KMS-11 (cell line): ENCODE results near the gene MBNL1.

Experiments
- H2AFZ ChIP-seq: fragments of 200-600 bp; sonication (generic); 2 replicates; pipeline ENCODE4 v1.6.1; 2016; ENCODE audit warnings: antibody characterized with exemption, mixed run types, low read depth
- H3K27ac ChIP-seq: fragments of 200-600 bp; sonication (generic); 2 replicates; pipeline ENCODE4 v1.6.1; 2016; ENCODE audit warnings: mild to moderate bottlenecking, mixed run types
- H3K27me3 ChIP-seq: fragments of 200-600 bp; sonication (generic); 2 replicates; pipeline ENCODE4 v1.6.1; 2017; ENCODE audit warnings: mild to moderate bottlenecking, low read depth, mixed run types, moderate library complexity; ENCODE audit not compliant: insufficient read depth
- H3K36me3 ChIP-seq: fragments of 200-600 bp; sonication (generic); 2 replicates; pipeline ENCODE4 v1.6.1; 2017; ENCODE audit warnings: mild to moderate bottlenecking, mixed run types; ENCODE audit not compliant: insufficient read depth
- H3K4me1 ChIP-seq: fragments of 200-600 bp; sonication (generic); 2 replicates; pipeline ENCODE4 v1.6.1; 2016; ENCODE audit warnings: mild to moderate bottlenecking, low read depth, mixed run types; ENCODE audit not compliant: poor library complexity, severe bottlenecking
- H3K4me2 ChIP-seq: fragments of 200-600 bp; sonication (generic); 2 replicates; pipeline ENCODE4 v1.7.0; 2016; ENCODE audit warnings: mild to moderate bottlenecking, mixed run types
- H3K4me3 ChIP-seq: fragments of 200-600 bp; sonication (generic); IDR thresholded peaks from 2 replicates; pipeline ENCODE4 v1.6.1; 2017; ENCODE audit warnings: low read depth, low read length, mixed read lengths; ENCODE audit not compliant: insufficient read depth
- H3K79me2 ChIP-seq: fragments of 200-600 bp; sonication (generic); 2 replicates; pipeline ENCODE4 v1.6.1; 2016; ENCODE audit warnings: low read depth, mixed run types; ENCODE audit not compliant: insufficient read depth
- H3K9ac ChIP-seq: fragments of 200-600 bp; sonication (generic); 2 replicates; pipeline ENCODE4 v1.6.1; 2016; ENCODE audit warnings: mild to moderate bottlenecking, mixed run types
- H4K20me1 ChIP-seq: fragments of 200-600 bp; sonication (generic); 2 replicates; pipeline ENCODE4 v1.6.1; 2016; ENCODE audit warnings: mild to moderate bottlenecking, mixed run types; ENCODE audit not compliant: insufficient read depth
- TF ChIP-seq, protein P1 (sequence below): fragments of 200-600 bp; sonication (generic); conservative IDR thresholded peaks from 2 replicates; pipeline ENCODE4 v1.6.1; 2017; ENCODE audit warnings: low read depth, mild to moderate bottlenecking, antibody characterized with exemption, low read length, moderate library complexity, mixed read lengths

MBNL1 gene

DNA sequence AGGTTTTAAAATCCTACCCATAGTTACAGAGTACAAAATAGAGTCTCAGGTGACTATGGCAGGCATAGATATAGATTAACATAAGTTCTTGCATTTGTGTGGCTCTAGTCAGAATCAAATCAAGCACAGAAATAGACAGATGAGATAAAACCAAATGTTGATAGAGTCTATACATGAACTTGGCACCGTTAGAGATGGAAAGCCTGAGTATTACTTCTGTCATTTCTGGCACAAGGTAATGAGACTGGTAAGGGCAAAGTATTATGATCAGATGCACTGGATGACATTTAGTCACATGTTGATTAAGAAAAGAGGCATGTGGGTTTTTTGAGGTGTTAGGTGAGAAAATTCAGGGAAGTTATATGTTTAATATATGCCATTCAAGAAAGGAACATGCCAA lies 219.7 kb downstream of the MBNL1 start:
- Histone ChIP-seq H2AFZ (no peak overlapping the region), H3K4me2 (no peak overlapping the region), H4K20me1 (no peaks in the 10 kb centered on the region), H3K36me3 (no peaks in the 10 kb centered on the region), H3K27ac (no peak overlapping the region), H3K79me2 (no peaks in the 10 kb centered on the region), H3K4me3 (no peak overlapping the region), H3K4me1 (peaks cover 3% of the 10 kb centered on the region), H3K9ac (no peak overlapping the region), H3K27me3 (no peaks in the 10 kb centered on the region)
- TF ChIP-seq, protein P1, sequence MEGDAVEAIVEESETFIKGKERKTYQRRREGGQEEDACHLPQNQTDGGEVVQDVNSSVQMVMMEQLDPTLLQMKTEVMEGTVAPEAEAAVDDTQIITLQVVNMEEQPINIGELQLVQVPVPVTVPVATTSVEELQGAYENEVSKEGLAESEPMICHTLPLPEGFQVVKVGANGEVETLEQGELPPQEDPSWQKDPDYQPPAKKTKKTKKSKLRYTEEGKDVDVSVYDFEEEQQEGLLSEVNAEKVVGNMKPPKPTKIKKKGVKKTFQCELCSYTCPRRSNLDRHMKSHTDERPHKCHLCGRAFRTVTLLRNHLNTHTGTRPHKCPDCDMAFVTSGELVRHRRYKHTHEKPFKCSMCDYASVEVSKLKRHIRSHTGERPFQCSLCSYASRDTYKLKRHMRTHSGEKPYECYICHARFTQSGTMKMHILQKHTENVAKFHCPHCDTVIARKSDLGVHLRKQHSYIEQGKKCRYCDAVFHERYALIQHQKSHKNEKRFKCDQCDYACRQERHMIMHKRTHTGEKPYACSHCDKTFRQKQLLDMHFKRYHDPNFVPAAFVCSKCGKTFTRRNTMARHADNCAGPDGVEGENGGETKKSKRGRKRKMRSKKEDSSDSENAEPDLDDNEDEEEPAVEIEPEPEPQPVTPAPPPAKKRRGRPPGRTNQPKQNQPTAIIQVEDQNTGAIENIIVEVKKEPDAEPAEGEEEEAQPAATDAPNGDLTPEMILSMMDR = no peak

DNA sequence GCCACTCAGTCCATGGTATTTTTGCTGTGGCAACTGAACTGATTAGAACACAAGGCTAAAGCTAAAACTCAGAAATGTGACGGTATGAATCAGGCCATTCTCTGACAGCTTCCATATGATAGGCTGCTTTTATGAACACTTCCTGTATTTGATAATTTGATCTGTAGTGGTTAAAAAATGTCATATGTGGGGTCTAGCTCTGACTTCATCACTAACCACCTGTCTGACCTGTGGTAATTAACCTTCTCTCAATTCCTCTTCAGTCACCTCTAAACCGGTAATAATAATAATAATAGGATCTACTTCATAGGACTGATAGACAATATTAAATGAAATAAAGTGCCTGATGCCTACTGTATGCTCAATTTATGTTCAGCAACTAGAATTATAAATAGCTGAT lies 223.2 kb downstream of the MBNL1 start:
- H2AFZ ChIP-seq = no peak overlapping the region
- H3K27me3 ChIP-seq = no peaks in the 10 kb centered on the region
- TF ChIP-seq, protein P1 = no peak

DNA sequence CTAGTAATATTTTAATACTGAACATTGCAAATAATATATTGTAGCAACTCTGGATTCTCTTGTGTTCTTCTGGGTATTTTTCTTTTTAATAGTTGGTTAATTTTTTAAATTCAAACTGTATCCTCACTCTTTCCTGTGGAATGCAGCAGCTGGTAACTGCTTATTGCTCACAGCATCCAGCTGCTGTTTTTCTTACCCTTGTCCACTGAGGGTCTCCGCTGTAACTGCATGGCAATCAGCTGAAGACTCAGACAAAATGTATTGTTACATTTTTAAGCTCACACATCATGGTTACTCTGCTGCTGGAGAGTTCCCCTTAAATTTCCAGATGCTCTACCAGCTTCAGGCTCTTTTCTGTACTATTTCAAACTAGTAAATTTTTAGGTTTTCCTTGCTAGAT lies 227.6 kb downstream of the MBNL1 start:
- Histone ChIP-seq H3K79me2 (no peaks in the 10 kb centered on the region), H2AFZ (no peak overlapping the region), H3K4me2 (no peak overlapping the region), H4K20me1 (no peaks in the 10 kb centered on the region), H3K27ac (no peak overlapping the region), H3K4me1 (no peaks in the 10 kb centered on the region), H3K9ac (no peak overlapping the region), H3K36me3 (no peaks in the 10 kb centered on the region), H3K4me3 (no peak overlapping the region), H3K27me3 (no peaks in the 10 kb centered on the region)
- TF ChIP-seq, protein P1 = no peak

More for the DNA sequence above, 223.2 kb downstream of the MBNL1 start:
- Histone ChIP-seq H3K9ac (no peak overlapping the region), H3K4me2 (no peak overlapping the region), H4K20me1 (no peaks in the 10 kb centered on the region), H3K27ac (no peak overlapping the region), H3K4me3 (no peak overlapping the region), H3K36me3 (no peaks in the 10 kb centered on the region), H3K4me1 (no peaks in the 10 kb centered on the region), H3K79me2 (no peaks in the 10 kb centered on the region)

DNA sequence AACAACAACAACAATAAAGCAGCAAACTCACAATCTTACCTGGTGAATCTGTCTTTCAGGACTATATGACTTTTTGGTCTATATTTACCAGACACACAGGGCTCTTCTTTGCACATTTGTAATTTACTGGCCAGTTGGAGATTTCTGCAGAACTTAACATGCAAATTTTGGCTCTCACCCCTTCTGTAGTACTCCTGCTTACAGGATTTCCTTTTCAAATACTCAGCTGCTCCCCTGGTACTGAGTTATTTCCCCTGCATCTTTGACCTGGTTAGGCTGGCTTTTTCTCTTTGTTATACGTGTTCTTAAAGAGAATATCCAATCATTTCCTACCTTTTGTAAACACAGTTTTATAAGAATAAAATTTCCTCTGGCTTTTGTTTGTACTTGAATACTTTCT lies 228.0 kb downstream of the MBNL1 start:
- Histone ChIP-seq H3K27ac (no peak overlapping the region), H3K4me2 (no peak overlapping the region), H3K9ac (no peak overlapping the region), H3K27me3 (no peaks in the 10 kb centered on the region), H3K79me2 (no peaks in the 10 kb centered on the region), H4K20me1 (no peaks in the 10 kb centered on the region), H3K4me3 (no peak overlapping the region), H3K36me3 (no peaks in the 10 kb centered on the region), H3K4me1 (no peaks in the 10 kb centered on the region), H2AFZ (no peak overlapping the region)
- TF ChIP-seq, protein P1 = no peak

DNA sequence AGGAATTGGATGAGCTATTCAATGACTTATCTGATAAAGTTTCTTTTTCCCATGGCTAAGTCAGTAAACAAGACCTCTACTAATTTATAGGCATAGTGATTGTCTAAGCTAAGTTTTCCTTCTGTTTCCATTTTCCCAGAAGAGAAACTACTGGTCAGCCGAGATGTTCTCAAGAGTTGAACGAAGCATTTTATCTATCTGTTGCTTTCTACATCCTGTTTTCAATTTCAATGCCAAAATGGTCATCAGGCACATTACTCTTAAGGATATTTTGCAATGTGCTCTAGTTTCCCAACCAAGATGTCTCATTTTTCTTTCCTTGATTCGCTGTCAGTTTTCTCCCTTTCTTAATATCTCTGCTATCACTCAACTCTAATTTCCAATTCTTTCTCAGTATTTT lies 228.7 kb downstream of the MBNL1 start:
- Histone ChIP-seq H3K36me3 (no peaks in the 10 kb centered on the region), H3K27ac (no peak overlapping the region), H3K79me2 (no peaks in the 10 kb centered on the region), H4K20me1 (no peaks in the 10 kb centered on the region), H3K4me2 (no peak overlapping the region), H3K4me3 (no peak overlapping the region), H2AFZ (no peak overlapping the region), H3K4me1 (no peaks in the 10 kb centered on the region), H3K9ac (no peak overlapping the region), H3K27me3 (no peaks in the 10 kb centered on the region)
- TF ChIP-seq, protein P1 = no peak
